Smooth muscle cell (in vitro differentiated cells): ENCODE measurements around the gene PAQR6. TPM values are rescaled to one million over a fixed set of nuclear protein-coding genes. Genes with fewer than 3 reads are reported as not detected.

ENCODE experiments used
- DNase-seq: peaks from one replicate; lab custom pipeline; 2025; ENCODE audit not compliant: unreplicated experiment; lab: John Stamatoyannopoulos, UW
- H2AFZ ChIP-seq: fragments of 200-600 bp; sonication (generic); 2 replicates; pipeline ENCODE4 v1.6.0; 2016; ENCODE audit warnings: antibody characterized with exemption, low read depth, mild to moderate bottlenecking
- H3F3A ChIP-seq: fragments of 200-600 bp; sonication (generic); 2 replicates; pipeline ENCODE4 v1.6.0; 2017; ENCODE audit warnings: antibody characterized with exemption, low read depth
- H3K27ac ChIP-seq: fragments of 200-600 bp; sonication (generic); 2 replicates; pipeline ENCODE4 v1.5.1; 2016; ENCODE audit warnings: low read depth, mild to moderate bottlenecking
- H3K27me3 ChIP-seq: fragments of 200-600 bp; sonication (generic); 2 replicates; pipeline ENCODE4 v1.6.1; 2016; ENCODE audit warnings: low read depth, mild to moderate bottlenecking
- H3K36me3 ChIP-seq: fragments of 200-600 bp; sonication (generic); 2 replicates; pipeline ENCODE4 v1.5.1; 2016; ENCODE audit warnings: low read depth
- H3K4me1 ChIP-seq: fragments of 200-600 bp; sonication (generic); 2 replicates; pipeline ENCODE4 v1.5.1; 2016; ENCODE audit warnings: low read depth
- H3K4me2 ChIP-seq: fragments of 200-600 bp; sonication (generic); 2 replicates; pipeline ENCODE4 v1.6.0; 2016; ENCODE audit warnings: mild to moderate bottlenecking
- H3K4me3 ChIP-seq: fragments of 200-600 bp; sonication (generic); 2 replicates; pipeline ENCODE4 v1.5.1; 2016; ENCODE audit warnings: mild to moderate bottlenecking
- H3K79me2 ChIP-seq: fragments of 200-600 bp; sonication (generic); 2 replicates; pipeline ENCODE4 v1.6.0; 2016; ENCODE audit warnings: low read depth, mild to moderate bottlenecking
- H3K9ac ChIP-seq: fragments of 200-600 bp; sonication (generic); 2 replicates; pipeline ENCODE4 v1.6.0; 2016; ENCODE audit warnings: low read depth
- H3K9me3 ChIP-seq: fragments of 200-600 bp; sonication (generic); replicated peaks from 2 replicates; pipeline ENCODE4 v1.5.1; 2016; ENCODE audit warnings: low read depth
- H4K20me1 ChIP-seq: fragments of 200-600 bp; sonication (generic); 2 replicates; pipeline ENCODE4 v1.6.0; 2016; ENCODE audit warnings: low read depth
- CTCF ChIP-seq: fragments of 200-600 bp; sonication (generic); IDR thresholded peaks from 2 replicates; pipeline ENCODE4 v1.5.1; 2017; ENCODE audit warnings: borderline replicate concordance, mild to moderate bottlenecking, antibody characterized with exemption; ENCODE audit not compliant: insufficient read depth, poor library complexity, severe bottlenecking
- WGBS: methylation state at CpG from one replicate; pipeline ENCODE4 v1.1.7; 2016; ENCODE audit warnings: low lambda C conversion rate; 5-methylcytosine and 5-hydroxymethylcytosine counted together
- polyA plus RNA-seq: library from polyadenylated mRNA; unstranded; fragments of >200 nt; fragmentation: Nextera tagmentation; extraction: Ambion mirVana; gene quantifications from 2 replicates; pipeline ENCODE4 v1.2.1, GENCODE V29; 2016
- total RNA-seq: library from RNA; depleted of rRNA; stranded (reverse); fragments of >200 nt; gene quantifications from 2 replicates; pipeline ENCODE4 v1.2.3, GENCODE V29; 2014

The PAQR6 gene
- total and polyA plus RNA-seq, 2 experiments from 2014 or later = 1.3 to 2.7 TPM

DNA sequence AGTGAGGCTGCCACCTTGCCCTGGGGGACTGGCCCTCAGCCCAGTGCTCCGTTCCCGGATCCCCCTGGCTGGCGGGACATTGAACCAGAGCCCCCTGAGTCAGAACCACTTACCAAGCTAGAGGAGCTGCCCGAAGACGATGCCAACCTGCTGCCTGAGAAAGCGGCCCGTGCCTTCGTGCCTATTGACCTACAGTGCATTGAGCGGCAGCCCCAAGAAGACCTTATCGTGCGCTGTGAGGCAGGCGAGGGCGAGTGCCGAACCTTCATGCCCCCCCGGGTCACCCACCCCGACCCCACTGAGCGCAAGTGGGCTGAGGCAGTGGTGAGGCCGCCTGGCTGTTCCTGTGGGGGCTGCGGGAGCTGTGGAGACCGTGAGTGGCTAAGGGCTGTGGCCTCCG lies 37.6 kb upstream of the PAQR6 start:
- peaks cover 24% of the 10 kb centered on the region for H3K4me1 ChIP-seq
- DNase-seq = no peak
- H3K9ac ChIP-seq = no peak overlapping the region
- peaks cover 28% of the 10 kb centered on the region for H3K79me2 ChIP-seq
- peaks cover 16% of the 10 kb centered on the region for H4K20me1 ChIP-seq
- no peak overlapping the region for H2AFZ ChIP-seq
- no peak overlapping the region for H3K27ac ChIP-seq
- H3F3A ChIP-seq = no peaks in the 10 kb centered on the region
- H3K27me3 ChIP-seq = no peaks in the 10 kb centered on the region
- H3K4me3 ChIP-seq = no peak overlapping the region
- H3K36me3 ChIP-seq = no peaks in the 10 kb centered on the region
- H3K4me2 ChIP-seq = no peak overlapping the region
- TF ChIP-seq CTCF = no peak
- no peaks in the 10 kb centered on the region for H3K9me3 ChIP-seq
- WGBS = 95% methylated on average over 20 of the region's 21 CpGs

- peak overlapping the region; percentile 62 for H3K27ac ChIP-seq
Observed at GRCh38 chr1:156284757-156285156, 36.9 kb upstream of the PAQR6 start.

GRCh38 chr1:156284112-156284511 lies 36.3 kb upstream of the PAQR6 start, which contains the start of gene TMEM79:
Gene TMEM79 (plus strand): TSS chr1:156284325. CDS start chr1:156285227, 902 bp downstream.
- no peak for TF ChIP-seq CTCF
- H3K79me2 ChIP-seq = peaks cover 35% of the 10 kb centered on the region

More at GRCh38 chr1:156284757-156285156, 36.9 kb upstream of the PAQR6 start:
- Histone ChIP-seq H4K20me1 (peaks cover 22% of the 10 kb centered on the region), H3K9ac (peak overlapping the region; percentile 43), H3K4me3 (peak overlapping the region; percentile 82), H3K4me2 (peak overlapping the region; percentile 96), H3K27me3 (no peaks in the 10 kb centered on the region), H3F3A (no peaks in the 10 kb centered on the region), H2AFZ (no peak overlapping the region), H3K36me3 (no peaks in the 10 kb centered on the region), H3K79me2 (peaks cover 30% of the 10 kb centered on the region), H3K9me3 (no peaks in the 10 kb centered on the region), H3K4me1 (peaks cover 24% of the 10 kb centered on the region)
- no peak for DNase-seq
- TF ChIP-seq CTCF = no peak
- 62% methylated on average over 4 of the region's 4 CpGs for WGBS

GRCh38 chr1:156283521-156283920 lies 35.7 kb upstream of the PAQR6 start:
- H3K4me1 ChIP-seq = peaks cover 24% of the 10 kb centered on the region
- H3K4me2 ChIP-seq = peak overlapping the region; percentile 96
- H3K36me3 ChIP-seq = no peaks in the 10 kb centered on the region
- peaks cover 35% of the 10 kb centered on the region for H4K20me1 ChIP-seq
- peaks cover 36% of the 10 kb centered on the region for H3K79me2 ChIP-seq
- no peak for TF ChIP-seq CTCF
- no peaks in the 10 kb centered on the region for H3K27me3 ChIP-seq
- H3K27ac ChIP-seq = no peak overlapping the region
- no peak for DNase-seq
- no peaks in the 10 kb centered on the region for H3F3A ChIP-seq
- peak overlapping the region; percentile 82 for H3K4me3 ChIP-seq
- WGBS = 97% methylated on average over 1 of the region's 1 CpG
- peak overlapping the region; percentile 97 for H3K9ac ChIP-seq
- peak overlapping the region; percentile 87 for H2AFZ ChIP-seq
- H3K9me3 ChIP-seq = no peaks in the 10 kb centered on the region

More at GRCh38 chr1:156284112-156284511, 36.3 kb upstream of the PAQR6 start, which contains the start of gene TMEM79:
- H2AFZ ChIP-seq = peak within 1 kb of the TSS; percentile 87
- 80% methylated on average over 7 of the region's 7 CpGs for WGBS
- H3K4me1 ChIP-seq = peaks cover 24% of the 10 kb centered on the region
- H4K20me1 ChIP-seq = peaks cover 29% of the 10 kb centered on the region
- peak within 1 kb of the TSS; percentile 87 for H3K27ac ChIP-seq
- H3K4me2 ChIP-seq = peak within 1 kb of the TSS; percentile 96
- H3F3A ChIP-seq = no peaks in the 10 kb centered on the region
- no peaks in the 10 kb centered on the region for H3K27me3 ChIP-seq
- peak within 1 kb of the TSS; percentile 97 for H3K9ac ChIP-seq
- H3K9me3 ChIP-seq = no peaks in the 10 kb centered on the region
- H3K36me3 ChIP-seq = no peaks in the 10 kb centered on the region
- peak within 1 kb of the TSS; percentile 82 for H3K4me3 ChIP-seq
- DNase-seq = no peak
